HL-60 (cell line): ENCODE data around the gene TSKS.

Experiments used
- POLR2AphosphoS5 ChIP-seq: IDR thresholded peaks from 2 replicates; pipeline ENCODE4 v1.6.1; 2012; ENCODE audit warnings: low read depth
- SPI1 ChIP-seq: IDR thresholded peaks from 2 replicates; pipeline ENCODE4 v1.6.1; 2012; ENCODE audit warnings: low read depth, mild to moderate bottlenecking, borderline replicate concordance
- TF ChIP-seq, protein P1 (sequence below): IDR thresholded peaks from one replicate; pipeline ENCODE4 v1.5.1; 2011; ENCODE audit warnings: low read length, control low read depth, inconsistent platforms; ENCODE audit not compliant: insufficient read depth

GRCh38 chr19:49780861-49781260 is 17.8 kb upstream of the TSKS start:
- TF ChIP-seq, protein P1, sequence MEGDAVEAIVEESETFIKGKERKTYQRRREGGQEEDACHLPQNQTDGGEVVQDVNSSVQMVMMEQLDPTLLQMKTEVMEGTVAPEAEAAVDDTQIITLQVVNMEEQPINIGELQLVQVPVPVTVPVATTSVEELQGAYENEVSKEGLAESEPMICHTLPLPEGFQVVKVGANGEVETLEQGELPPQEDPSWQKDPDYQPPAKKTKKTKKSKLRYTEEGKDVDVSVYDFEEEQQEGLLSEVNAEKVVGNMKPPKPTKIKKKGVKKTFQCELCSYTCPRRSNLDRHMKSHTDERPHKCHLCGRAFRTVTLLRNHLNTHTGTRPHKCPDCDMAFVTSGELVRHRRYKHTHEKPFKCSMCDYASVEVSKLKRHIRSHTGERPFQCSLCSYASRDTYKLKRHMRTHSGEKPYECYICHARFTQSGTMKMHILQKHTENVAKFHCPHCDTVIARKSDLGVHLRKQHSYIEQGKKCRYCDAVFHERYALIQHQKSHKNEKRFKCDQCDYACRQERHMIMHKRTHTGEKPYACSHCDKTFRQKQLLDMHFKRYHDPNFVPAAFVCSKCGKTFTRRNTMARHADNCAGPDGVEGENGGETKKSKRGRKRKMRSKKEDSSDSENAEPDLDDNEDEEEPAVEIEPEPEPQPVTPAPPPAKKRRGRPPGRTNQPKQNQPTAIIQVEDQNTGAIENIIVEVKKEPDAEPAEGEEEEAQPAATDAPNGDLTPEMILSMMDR: no peak
- TF ChIP-seq POLR2AphosphoS5 (no peak), SPI1 (no peak)
